AG10803 (cell line): ENCODE results near the gene NRTN.

Experiments used
- DNase-seq: peaks from one replicate; pipeline ENCODE4 v3.0.0; 2010; ENCODE audit warnings: low read depth
- H3K4me3 ChIP-seq: 2 replicates; pipeline ENCODE4 v1.5.1; 2011; ENCODE audit warnings: mild to moderate bottlenecking, low read length, control low read depth
- CTCF ChIP-seq: conservative IDR thresholded peaks from 2 replicates; pipeline ENCODE4 v1.5.1; 2011; ENCODE audit warnings: mild to moderate bottlenecking, low read length, control low read depth, inconsistent platforms

The NRTN gene

GRCh38 chr19:5804516-5805461 lies at the start of gene NRTN:
NRTN (plus strand) TSS chr19:5805067; CDS start chr19:5824166, 19,099 bp downstream.
- TF ChIP-seq CTCF: no peak
- H3K4me3 ChIP-seq: no peak within 1 kb of the TSS; the same call in 1 of the 2 replicates
- no peak for DNase-seq

- DNase-seq: no peak
- TF ChIP-seq CTCF: no peak
- H3K4me3 ChIP-seq: no peak overlapping the region
Observed at GRCh38 chr19:5762608-5763217, 42.2 kb upstream of the NRTN start.

GRCh38 chr19:5765220-5765619 lies 39.6 kb upstream of the NRTN start:
- no peak for TF ChIP-seq CTCF
- H3K4me3 ChIP-seq: no peak overlapping the region
- no peak for DNase-seq

- no peak for TF ChIP-seq CTCF
- no peak overlapping the region for H3K4me3 ChIP-seq
- DNase-seq: no peak
Observed at GRCh38 chr19:5767949-5768348, 36.9 kb upstream of the NRTN start.

- no peak for DNase-seq
- no peak overlapping the region for H3K4me3 ChIP-seq
- no peak for TF ChIP-seq CTCF
Observed at GRCh38 chr19:5772416-5772815, 32.5 kb upstream of the NRTN start.

GRCh38 chr19:5773276-5773675 lies 31.6 kb upstream of the NRTN start:
- DNase-seq: no peak

More at GRCh38 chr19:5773276-5773675, 31.6 kb upstream of the NRTN start:
- H3K4me3 ChIP-seq: no peak overlapping the region
- no peak for TF ChIP-seq CTCF
